HEK293 (cell line): ENCODE data around the gene BCAN.

Experiments used
- OSR2 ChIP-seq: fragments of 450-650 bp; formaldehyde crosslinking; IDR thresholded peaks from 2 replicates; pipeline ENCODE4 v1.5.1; 2016; ENCODE audit warnings: missing biosample characterization, missing genetic modification characterization
- SALL2 ChIP-seq: fragments of 450-650 bp; formaldehyde crosslinking; IDR thresholded peaks from 2 replicates; pipeline ENCODE4 v1.5.0; 2017; ENCODE audit warnings: missing biosample characterization, mild to moderate bottlenecking, missing genetic modification characterization, borderline replicate concordance
- SP3 ChIP-seq: fragments of 450-650 bp; formaldehyde crosslinking; IDR thresholded peaks from 2 replicates; pipeline ENCODE4 v1.5.1; 2016; ENCODE audit warnings: missing biosample characterization, missing genetic modification characterization
- ZBTB8A ChIP-seq: fragments of 450-650 bp; formaldehyde crosslinking; IDR thresholded peaks from 2 replicates; pipeline ENCODE4 v1.5.1; 2016; ENCODE audit warnings: missing biosample characterization, missing genetic modification characterization
- ZFP37 ChIP-seq: fragments of 450-650 bp; formaldehyde crosslinking; IDR thresholded peaks from 2 replicates; pipeline ENCODE4 v1.5.1; 2016; ENCODE audit warnings: missing biosample characterization, missing genetic modification characterization
- ZNF121 ChIP-seq: fragments of 450-650 bp; formaldehyde crosslinking; IDR thresholded peaks from 2 replicates; pipeline ENCODE4 v1.5.1; 2016; ENCODE audit warnings: missing biosample characterization, missing genetic modification characterization
- ZNF157 ChIP-seq: fragments of 450-650 bp; formaldehyde crosslinking; IDR thresholded peaks from 2 replicates; pipeline ENCODE4 v1.5.1; 2016; ENCODE audit warnings: missing biosample characterization, missing genetic modification characterization
- ZNF302 ChIP-seq: fragments of 450-650 bp; formaldehyde crosslinking; IDR thresholded peaks from 2 replicates; pipeline ENCODE4 v1.5.1; 2016; ENCODE audit warnings: missing biosample characterization, missing genetic modification characterization, low read depth
- ZNF394 ChIP-seq: fragments of 450-650 bp; formaldehyde crosslinking; IDR thresholded peaks from 2 replicates; pipeline ENCODE4 v1.5.1; 2016; ENCODE audit warnings: missing biosample characterization, missing genetic modification characterization, mild to moderate bottlenecking, moderate library complexity, borderline replicate concordance
- ZNF560 ChIP-seq: fragments of 450-650 bp; formaldehyde crosslinking; IDR thresholded peaks from 2 replicates; pipeline ENCODE4 v1.5.1; 2017; ENCODE audit warnings: missing biosample characterization, missing genetic modification characterization, borderline replicate concordance
- ZNF664 ChIP-seq: fragments of 450-650 bp; formaldehyde crosslinking; IDR thresholded peaks from 2 replicates; pipeline ENCODE4 v1.5.1; 2016; ENCODE audit warnings: missing biosample characterization, missing genetic modification characterization
- ZNF791 ChIP-seq: fragments of 450-650 bp; formaldehyde crosslinking; IDR thresholded peaks from 2 replicates; pipeline ENCODE4 v1.5.1; 2016; ENCODE audit warnings: missing biosample characterization, missing genetic modification characterization
- ZNF837 ChIP-seq: fragments of 450-650 bp; formaldehyde crosslinking; IDR thresholded peaks from 2 replicates; pipeline ENCODE4 v1.5.1; 2016; ENCODE audit warnings: missing biosample characterization, missing genetic modification characterization
- TF ChIP-seq, protein P1 (sequence below): fragments of 450-650 bp; formaldehyde crosslinking; conservative IDR thresholded peaks from 2 replicates; pipeline ENCODE4 v1.5.1; 2016; ENCODE audit warnings: low read depth, missing biosample characterization, missing genetic modification characterization
- TF ChIP-seq, protein P2 (sequence below): fragments of 450-650 bp; formaldehyde crosslinking; IDR thresholded peaks from 2 replicates; pipeline ENCODE4 v1.5.1; 2016; ENCODE audit warnings: missing biosample characterization, missing genetic modification characterization
- TF ChIP-seq, protein P3 (sequence below): fragments of 450-650 bp; formaldehyde crosslinking; conservative IDR thresholded peaks from 2 replicates; pipeline ENCODE4 v1.5.1; 2016; ENCODE audit warnings: low read depth, missing biosample characterization, missing genetic modification characterization
- TF ChIP-seq, protein P4 (sequence below): fragments of 450-650 bp; formaldehyde crosslinking; IDR thresholded peaks from 2 replicates; pipeline ENCODE4 v1.5.1; 2016; ENCODE audit warnings: missing biosample characterization, missing genetic modification characterization
- TF ChIP-seq, protein P5 (sequence below): fragments of 450-650 bp; formaldehyde crosslinking; IDR thresholded peaks from 2 replicates; pipeline ENCODE4 v1.5.1; 2016; ENCODE audit warnings: missing biosample characterization, missing genetic modification characterization
- TF ChIP-seq, protein P6 (sequence below): fragments of 450-650 bp; formaldehyde crosslinking; IDR thresholded peaks from 2 replicates; pipeline ENCODE4 v1.5.1; 2016; ENCODE audit warnings: missing biosample characterization, missing genetic modification characterization

BCAN gene

DNA sequence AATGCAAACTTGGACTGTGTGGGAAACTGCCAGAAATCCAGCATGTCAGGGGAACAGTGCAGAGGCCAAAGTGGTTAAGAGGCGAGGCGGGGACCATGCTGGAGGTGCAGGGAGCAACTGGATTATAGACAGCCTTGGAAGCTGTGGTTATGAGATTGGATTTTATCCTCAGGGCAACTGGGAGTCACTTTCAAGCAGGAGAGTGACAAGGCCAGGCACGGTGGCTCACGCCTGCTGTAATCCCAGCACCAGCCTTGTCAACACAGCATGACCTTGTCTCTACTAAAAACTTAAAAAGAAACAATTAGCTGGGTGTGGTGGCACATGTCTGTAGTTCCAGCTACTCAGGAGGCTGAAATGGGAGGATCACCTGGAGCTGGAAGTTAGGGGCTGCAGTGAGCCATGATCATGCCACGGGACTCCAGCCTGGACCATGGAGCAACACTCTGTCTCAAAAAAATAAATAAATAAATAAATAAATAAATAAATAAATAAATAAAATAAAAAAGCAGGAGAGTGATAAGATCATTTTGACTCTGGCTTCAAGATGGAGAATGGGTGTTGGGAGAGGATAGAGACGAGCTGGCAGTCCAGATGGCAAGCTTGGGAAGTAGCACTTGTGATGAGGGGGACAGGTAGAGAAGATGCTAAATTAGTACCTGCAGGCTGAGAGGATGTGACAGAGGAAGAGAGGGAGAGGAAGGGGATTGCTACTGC is 19.2 kb upstream of the BCAN start (continued):
- TF ChIP-seq, protein P1, sequence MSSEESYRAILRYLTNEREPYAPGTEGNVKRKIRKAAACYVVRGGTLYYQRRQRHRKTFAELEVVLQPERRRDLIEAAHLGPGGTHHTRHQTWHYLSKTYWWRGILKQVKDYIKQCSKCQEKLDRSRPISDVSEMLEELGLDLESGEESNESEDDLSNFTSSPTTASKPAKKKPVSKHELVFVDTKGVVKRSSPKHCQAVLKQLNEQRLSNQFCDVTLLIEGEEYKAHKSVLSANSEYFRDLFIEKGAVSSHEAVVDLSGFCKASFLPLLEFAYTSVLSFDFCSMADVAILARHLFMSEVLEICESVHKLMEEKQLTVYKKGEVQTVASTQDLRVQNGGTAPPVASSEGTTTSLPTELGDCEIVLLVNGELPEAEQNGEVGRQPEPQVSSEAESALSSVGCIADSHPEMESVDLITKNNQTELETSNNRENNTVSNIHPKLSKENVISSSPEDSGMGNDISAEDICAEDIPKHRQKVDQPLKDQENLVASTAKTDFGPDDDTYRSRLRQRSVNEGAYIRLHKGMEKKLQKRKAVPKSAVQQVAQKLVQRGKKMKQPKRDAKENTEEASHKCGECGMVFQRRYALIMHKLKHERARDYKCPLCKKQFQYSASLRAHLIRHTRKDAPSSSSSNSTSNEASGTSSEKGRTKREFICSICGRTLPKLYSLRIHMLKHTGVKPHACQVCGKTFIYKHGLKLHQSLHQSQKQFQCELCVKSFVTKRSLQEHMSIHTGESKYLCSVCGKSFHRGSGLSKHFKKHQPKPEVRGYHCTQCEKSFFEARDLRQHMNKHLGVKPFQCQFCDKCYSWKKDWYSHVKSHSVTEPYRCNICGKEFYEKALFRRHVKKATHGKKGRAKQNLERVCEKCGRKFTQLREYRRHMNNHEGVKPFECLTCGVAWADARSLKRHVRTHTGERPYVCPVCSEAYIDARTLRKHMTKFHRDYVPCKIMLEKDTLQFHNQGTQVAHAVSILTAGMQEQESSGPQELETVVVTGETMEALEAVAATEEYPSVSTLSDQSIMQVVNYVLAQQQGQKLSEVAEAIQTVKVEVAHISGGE (tag by site-specific recombination): peak; percentile 92
- TF ChIP-seq SP3 (tag by site-specific recombination) (peak; percentile 47; the same call in 1 of the 2 replicates), ZFP37 (peak; percentile 98), ZNF394 (tag by site-specific recombination) (peak; percentile 100), ZNF837 (tag by site-specific recombination) (no peak), ZNF664 (tag by site-specific recombination) (peak; percentile 95), ZNF791 (peak; percentile 84; the same call in 1 of the 2 replicates), SALL2 (tag by site-specific recombination) (no peak), ZNF121 (tag by site-specific recombination) (0 out of 2 replicates have a peak, but pooled peaks have one; percentile 58), ZNF560 (tag by site-specific recombination) (peak; percentile 98), ZNF157 (tag by site-specific recombination) (no peak), ZBTB8A (tag by site-specific recombination) (peak; percentile 94), OSR2 (tag by site-specific recombination) (0 out of 2 replicates have a peak, but pooled peaks have one; percentile 73), ZNF302 (tag by site-specific recombination) (0 out of 2 replicates have a peak, but pooled peaks have one; percentile 54)
- TF ChIP-seq, protein P2, sequence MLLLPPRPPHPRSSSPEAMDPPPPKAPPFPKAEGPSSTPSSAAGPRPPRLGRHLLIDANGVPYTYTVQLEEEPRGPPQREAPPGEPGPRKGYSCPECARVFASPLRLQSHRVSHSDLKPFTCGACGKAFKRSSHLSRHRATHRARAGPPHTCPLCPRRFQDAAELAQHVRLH (tag by site-specific recombination): peak; percentile 85
- TF ChIP-seq, protein P3, sequence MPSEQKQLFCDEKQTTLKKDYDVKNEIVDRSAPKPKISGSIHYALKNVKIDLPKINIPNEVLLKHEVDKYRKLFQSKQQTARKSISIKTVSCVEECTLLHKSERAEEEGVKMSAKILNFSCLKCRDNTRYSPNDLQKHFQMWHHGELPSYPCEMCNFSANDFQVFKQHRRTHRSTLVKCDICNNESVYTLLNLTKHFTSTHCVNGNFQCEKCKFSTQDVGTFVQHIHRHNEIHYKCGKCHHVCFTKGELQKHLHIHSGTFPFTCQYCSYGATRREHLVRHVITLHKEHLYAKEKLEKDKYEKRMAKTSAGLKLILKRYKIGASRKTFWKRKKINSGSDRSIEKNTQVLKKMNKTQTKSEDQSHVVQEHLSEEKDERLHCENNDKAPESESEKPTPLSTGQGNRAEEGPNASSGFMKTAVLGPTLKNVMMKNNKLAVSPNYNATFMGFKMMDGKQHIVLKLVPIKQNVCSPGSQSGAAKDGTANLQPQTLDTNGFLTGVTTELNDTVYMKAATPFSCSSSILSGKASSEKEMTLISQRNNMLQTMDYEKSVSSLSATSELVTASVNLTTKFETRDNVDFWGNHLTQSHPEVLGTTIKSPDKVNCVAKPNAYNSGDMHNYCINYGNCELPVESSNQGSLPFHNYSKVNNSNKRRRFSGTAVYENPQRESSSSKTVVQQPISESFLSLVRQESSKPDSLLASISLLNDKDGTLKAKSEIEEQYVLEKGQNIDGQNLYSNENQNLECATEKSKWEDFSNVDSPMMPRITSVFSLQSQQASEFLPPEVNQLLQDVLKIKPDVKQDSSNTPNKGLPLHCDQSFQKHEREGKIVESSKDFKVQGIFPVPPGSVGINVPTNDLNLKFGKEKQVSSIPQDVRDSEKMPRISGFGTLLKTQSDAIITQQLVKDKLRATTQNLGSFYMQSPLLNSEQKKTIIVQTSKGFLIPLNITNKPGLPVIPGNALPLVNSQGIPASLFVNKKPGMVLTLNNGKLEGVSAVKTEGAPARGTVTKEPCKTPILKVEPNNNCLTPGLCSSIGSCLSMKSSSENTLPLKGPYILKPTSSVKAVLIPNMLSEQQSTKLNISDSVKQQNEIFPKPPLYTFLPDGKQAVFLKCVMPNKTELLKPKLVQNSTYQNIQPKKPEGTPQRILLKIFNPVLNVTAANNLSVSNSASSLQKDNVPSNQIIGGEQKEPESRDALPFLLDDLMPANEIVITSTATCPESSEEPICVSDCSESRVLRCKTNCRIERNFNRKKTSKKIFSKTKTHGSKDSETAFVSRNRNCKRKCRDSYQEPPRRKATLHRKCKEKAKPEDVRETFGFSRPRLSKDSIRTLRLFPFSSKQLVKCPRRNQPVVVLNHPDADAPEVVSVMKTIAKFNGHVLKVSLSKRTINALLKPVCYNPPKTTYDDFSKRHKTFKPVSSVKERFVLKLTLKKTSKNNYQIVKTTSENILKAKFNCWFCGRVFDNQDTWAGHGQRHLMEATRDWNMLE: peak; percentile 99
- TF ChIP-seq, protein P4, sequence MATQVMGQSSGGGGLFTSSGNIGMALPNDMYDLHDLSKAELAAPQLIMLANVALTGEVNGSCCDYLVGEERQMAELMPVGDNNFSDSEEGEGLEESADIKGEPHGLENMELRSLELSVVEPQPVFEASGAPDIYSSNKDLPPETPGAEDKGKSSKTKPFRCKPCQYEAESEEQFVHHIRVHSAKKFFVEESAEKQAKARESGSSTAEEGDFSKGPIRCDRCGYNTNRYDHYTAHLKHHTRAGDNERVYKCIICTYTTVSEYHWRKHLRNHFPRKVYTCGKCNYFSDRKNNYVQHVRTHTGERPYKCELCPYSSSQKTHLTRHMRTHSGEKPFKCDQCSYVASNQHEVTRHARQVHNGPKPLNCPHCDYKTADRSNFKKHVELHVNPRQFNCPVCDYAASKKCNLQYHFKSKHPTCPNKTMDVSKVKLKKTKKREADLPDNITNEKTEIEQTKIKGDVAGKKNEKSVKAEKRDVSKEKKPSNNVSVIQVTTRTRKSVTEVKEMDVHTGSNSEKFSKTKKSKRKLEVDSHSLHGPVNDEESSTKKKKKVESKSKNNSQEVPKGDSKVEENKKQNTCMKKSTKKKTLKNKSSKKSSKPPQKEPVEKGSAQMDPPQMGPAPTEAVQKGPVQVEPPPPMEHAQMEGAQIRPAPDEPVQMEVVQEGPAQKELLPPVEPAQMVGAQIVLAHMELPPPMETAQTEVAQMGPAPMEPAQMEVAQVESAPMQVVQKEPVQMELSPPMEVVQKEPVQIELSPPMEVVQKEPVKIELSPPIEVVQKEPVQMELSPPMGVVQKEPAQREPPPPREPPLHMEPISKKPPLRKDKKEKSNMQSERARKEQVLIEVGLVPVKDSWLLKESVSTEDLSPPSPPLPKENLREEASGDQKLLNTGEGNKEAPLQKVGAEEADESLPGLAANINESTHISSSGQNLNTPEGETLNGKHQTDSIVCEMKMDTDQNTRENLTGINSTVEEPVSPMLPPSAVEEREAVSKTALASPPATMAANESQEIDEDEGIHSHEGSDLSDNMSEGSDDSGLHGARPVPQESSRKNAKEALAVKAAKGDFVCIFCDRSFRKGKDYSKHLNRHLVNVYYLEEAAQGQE (tag by site-specific recombination): peak; percentile 90
- TF ChIP-seq, protein P5, sequence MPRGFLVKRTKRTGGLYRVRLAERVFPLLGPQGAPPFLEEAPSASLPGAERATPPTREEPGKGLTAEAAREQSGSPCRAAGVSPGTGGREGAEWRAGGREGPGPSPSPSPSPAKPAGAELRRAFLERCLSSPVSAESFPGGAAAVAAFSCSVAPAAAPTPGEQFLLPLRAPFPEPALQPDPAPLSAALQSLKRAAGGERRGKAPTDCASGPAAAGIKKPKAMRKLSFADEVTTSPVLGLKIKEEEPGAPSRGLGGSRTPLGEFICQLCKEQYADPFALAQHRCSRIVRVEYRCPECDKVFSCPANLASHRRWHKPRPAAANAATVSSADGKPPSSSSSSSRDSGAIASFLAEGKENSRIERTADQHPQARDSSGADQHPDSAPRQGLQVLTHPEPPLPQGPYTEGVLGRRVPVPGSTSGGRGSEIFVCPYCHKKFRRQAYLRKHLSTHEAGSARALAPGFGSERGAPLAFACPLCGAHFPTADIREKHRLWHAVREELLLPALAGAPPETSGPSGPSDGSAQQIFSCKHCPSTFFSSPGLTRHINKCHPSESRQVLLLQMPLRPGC (tag by site-specific recombination): 0 out of 2 replicates have a peak, but pooled peaks have one; percentile 15
- TF ChIP-seq, protein P6, sequence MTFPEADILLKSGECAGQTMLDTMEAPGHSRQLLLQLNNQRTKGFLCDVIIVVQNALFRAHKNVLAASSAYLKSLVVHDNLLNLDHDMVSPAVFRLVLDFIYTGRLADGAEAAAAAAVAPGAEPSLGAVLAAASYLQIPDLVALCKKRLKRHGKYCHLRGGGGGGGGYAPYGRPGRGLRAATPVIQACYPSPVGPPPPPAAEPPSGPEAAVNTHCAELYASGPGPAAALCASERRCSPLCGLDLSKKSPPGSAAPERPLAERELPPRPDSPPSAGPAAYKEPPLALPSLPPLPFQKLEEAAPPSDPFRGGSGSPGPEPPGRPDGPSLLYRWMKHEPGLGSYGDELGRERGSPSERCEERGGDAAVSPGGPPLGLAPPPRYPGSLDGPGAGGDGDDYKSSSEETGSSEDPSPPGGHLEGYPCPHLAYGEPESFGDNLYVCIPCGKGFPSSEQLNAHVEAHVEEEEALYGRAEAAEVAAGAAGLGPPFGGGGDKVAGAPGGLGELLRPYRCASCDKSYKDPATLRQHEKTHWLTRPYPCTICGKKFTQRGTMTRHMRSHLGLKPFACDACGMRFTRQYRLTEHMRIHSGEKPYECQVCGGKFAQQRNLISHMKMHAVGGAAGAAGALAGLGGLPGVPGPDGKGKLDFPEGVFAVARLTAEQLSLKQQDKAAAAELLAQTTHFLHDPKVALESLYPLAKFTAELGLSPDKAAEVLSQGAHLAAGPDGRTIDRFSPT (tag by site-specific recombination): no peak
